Prostate gland (tissue), 2 donors: Measurements from ENCODE around the gene FDPS. TPM values are rescaled to one million over a fixed set of nuclear protein-coding genes. Genes with fewer than 3 reads are reported as not detected.

Source experiments
- DNase-seq: peaks from one replicate; pipeline ENCODE4 v3.0.0-alpha.2; 2019; ENCODE audit warnings: low spot score
- H3K27ac ChIP-seq, 2 donors: fragments of 200-600 bp; sonication (generic); 2 replicates each; pipeline ENCODE4 v1.5.1; 2017 to 2019
- H3K27me3 ChIP-seq: fragments of 200-600 bp; sonication (generic); replicated peaks from 2 replicates; pipeline ENCODE4 v1.5.1; 2019; ENCODE audit not compliant: insufficient read depth
- H3K36me3 ChIP-seq, 2 donors: fragments of 200-600 bp; sonication (generic); 1 replicate in 1 of 2; 2 replicates in 1 of 2; pipeline versions ENCODE4 v1.5.1 to v1.8.1; 2017 to 2019
- H3K4me1 ChIP-seq: fragments of 200-600 bp; sonication (generic); replicated peaks from 2 replicates; pipeline ENCODE4 v1.5.1; 2019
- H3K4me3 ChIP-seq, 2 donors: fragments of 200-600 bp; sonication (generic); 2 replicates each; pipeline ENCODE4 v1.5.1; 2017 to 2019
- H3K9me3 ChIP-seq: fragments of 200-600 bp; sonication (generic); 2 replicates; pipeline ENCODE4 v1.5.1; 2017
- POLR2A ChIP-seq: fragments of 450-650 bp; IDR thresholded peaks from one replicate; pipeline ENCODE4 v1.6.1; 2016; ENCODE audit warnings: antibody characterized with exemption, mild to moderate bottlenecking
- POLR2AphosphoS5 ChIP-seq: sonication (generic); formaldehyde crosslinking; IDR thresholded peaks from one replicate; pipeline ENCODE4 v1.6.1; 2017; ENCODE audit warnings: antibody characterized with exemption
- WGBS: methylation state at CpG from one replicate; pipeline ENCODE4 v1.1.5; 2018; 5-methylcytosine and 5-hydroxymethylcytosine counted together
- intact Hi-C: fragments of 100-400 bp; cut with DNase I; formaldehyde crosslinking; loops from one replicate; pipeline ENCODE4 v1.14.2; 2022
- microRNA counts, 2 donors: library from miRNA; unstranded; fragments of <30 nt; microRNA quantifications; one replicate each; lab custom pipeline; 2016 to 2017
- microRNA-seq: library from miRNA; unstranded; fragments of <30 nt; microRNA quantifications from one replicate; pipeline ENCODE4, GENCODE V29; 2016
- small RNA-seq, 2 donors: library from RNA; depleted of rRNA; stranded (forward); fragments of <200 nt; gene quantifications; one replicate each; pipeline ENCODE3, GENCODE V24; 2016
- total RNA-seq, 2 donors: library from RNA; depleted of rRNA; stranded (reverse); fragments of >200 nt; gene quantifications; one replicate each; pipeline ENCODE4 v1.1.0, GENCODE V29; 2016
- TF ChIP-seq, protein P1 (sequence below), 4 experiments: fragments of 200-600 bp in 2 of 4; fragments of 450-650 bp in 2 of 4; sonication (generic) in 2 of 4; IDR thresholded peaks; 1 replicate in 3 of 4; 2 replicates in 1 of 4; pipeline ENCODE4 v1.5.1; 2016 to 2019; ENCODE audit warnings: antibody characterized with exemption in 4 of 4, mild to moderate bottlenecking in 2 of 4, moderate library complexity in 2 of 4

The FDPS gene
- total RNA-seq, 2 donors from 2014 or later = 59.6 to 100 TPM

DNA sequence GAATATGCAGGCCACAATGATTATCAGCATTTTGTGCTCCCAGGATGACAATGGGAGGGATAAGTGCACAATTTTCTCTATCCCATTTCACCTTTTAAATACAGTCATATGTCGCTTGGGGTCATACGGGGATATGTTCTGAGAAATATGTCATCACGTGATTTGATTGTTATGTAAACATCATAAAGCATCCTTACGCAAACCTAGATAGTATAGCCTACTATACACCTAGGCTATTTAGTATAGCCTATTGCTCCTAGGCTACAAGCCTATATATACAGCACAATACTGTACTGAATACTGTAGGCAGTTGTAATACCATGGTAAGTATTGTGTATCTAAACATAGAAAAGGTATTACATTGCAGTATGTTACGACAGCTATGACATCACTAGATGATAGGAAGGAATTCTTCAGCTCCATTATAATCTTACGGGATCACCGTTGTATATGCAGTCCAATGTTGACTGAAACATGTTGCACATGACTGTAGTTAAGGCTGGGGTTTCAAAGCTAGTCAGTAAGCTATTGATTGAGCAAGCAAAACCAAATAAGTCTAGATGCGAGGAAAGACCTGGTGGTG is 30.9 kb downstream of the FDPS start:
- DNase-seq = no peak
- no peak overlapping the region for H3K27ac ChIP-seq

GRCh38 chr1:155342842-155343241 is 34.2 kb downstream of the FDPS start:
- Histone ChIP-seq H3K9me3 (no peaks in the 10 kb centered on the region), H3K27ac (no peak overlapping the region), H3K36me3 (peaks cover 16 to 23% of the 10 kb centered on the region in 2 donors), H3K27me3 (no peaks in the 10 kb centered on the region), H3K4me3 (no peak overlapping the region), H3K4me1 (no peaks in the 10 kb centered on the region)
- intact Hi-C loops = no loop called here
- TF ChIP-seq POLR2A = no peak
- TF ChIP-seq POLR2AphosphoS5 = no peak
- TF ChIP-seq, protein P1, sequence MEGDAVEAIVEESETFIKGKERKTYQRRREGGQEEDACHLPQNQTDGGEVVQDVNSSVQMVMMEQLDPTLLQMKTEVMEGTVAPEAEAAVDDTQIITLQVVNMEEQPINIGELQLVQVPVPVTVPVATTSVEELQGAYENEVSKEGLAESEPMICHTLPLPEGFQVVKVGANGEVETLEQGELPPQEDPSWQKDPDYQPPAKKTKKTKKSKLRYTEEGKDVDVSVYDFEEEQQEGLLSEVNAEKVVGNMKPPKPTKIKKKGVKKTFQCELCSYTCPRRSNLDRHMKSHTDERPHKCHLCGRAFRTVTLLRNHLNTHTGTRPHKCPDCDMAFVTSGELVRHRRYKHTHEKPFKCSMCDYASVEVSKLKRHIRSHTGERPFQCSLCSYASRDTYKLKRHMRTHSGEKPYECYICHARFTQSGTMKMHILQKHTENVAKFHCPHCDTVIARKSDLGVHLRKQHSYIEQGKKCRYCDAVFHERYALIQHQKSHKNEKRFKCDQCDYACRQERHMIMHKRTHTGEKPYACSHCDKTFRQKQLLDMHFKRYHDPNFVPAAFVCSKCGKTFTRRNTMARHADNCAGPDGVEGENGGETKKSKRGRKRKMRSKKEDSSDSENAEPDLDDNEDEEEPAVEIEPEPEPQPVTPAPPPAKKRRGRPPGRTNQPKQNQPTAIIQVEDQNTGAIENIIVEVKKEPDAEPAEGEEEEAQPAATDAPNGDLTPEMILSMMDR (IDR thresholded peaks at IDR 0.05) = no peak
- WGBS = 96% methylated on average over 3 of the region's 3 CpGs
- DNase-seq = no peak

More for the DNA sequence above, 30.9 kb downstream of the FDPS start:
- Histone ChIP-seq H3K4me3 (no peak overlapping the region), H3K9me3 (no peaks in the 10 kb centered on the region), H3K36me3 (peaks cover 8 to 16% of the 10 kb centered on the region in 2 donors), H3K4me1 (no peaks in the 10 kb centered on the region), H3K27me3 (no peaks in the 10 kb centered on the region)
- intact Hi-C loops = no loop called here
- TF ChIP-seq POLR2AphosphoS5 (no peak), POLR2A (no peak)
- TF ChIP-seq, protein P1 (IDR thresholded peaks at IDR 0.05) = no peak
- WGBS = 83% methylated on average over 8 of the region's 8 CpGs

GRCh38 chr1:155352631-155353030 is 44.0 kb downstream of the FDPS start:
- H3K27ac ChIP-seq = no peak overlapping the region
- H3K27me3 ChIP-seq = no peaks in the 10 kb centered on the region
- no peaks in the 10 kb centered on the region for H3K4me1 ChIP-seq
- TF ChIP-seq POLR2A (no peak), POLR2AphosphoS5 (no peak)
- TF ChIP-seq, protein P1 (IDR thresholded peaks at IDR 0.05) = no peak
- H3K4me3 ChIP-seq = no peak overlapping the region
- intact Hi-C loops = no loop called here
- no peaks in the 10 kb centered on the region for H3K9me3 ChIP-seq
- no peak for DNase-seq
- H3K36me3 ChIP-seq = peaks cover 3 to 4% of the 10 kb centered on the region in 2 donors
- WGBS = 67% methylated on average over 6 of the region's 6 CpGs

GRCh38 chr1:155360051-155360450 is 51.4 kb downstream of the FDPS start:
- H3K27me3 ChIP-seq = no peaks in the 10 kb centered on the region
- intact Hi-C loops = no loop called here
- H3K4me3 ChIP-seq = no peak overlapping the region
- no peak overlapping the region for H3K27ac ChIP-seq
- H3K9me3 ChIP-seq = no peaks in the 10 kb centered on the region
- 97% methylated on average over 1 of the region's 1 CpG for WGBS
- H3K36me3 ChIP-seq = peaks cover 3 to 10% of the 10 kb centered on the region in 2 donors
- no peaks in the 10 kb centered on the region for H3K4me1 ChIP-seq
- TF ChIP-seq, protein P1 (IDR thresholded peaks at IDR 0.05) = no peak
- TF ChIP-seq POLR2AphosphoS5 = no peak
- no peak for TF ChIP-seq POLR2A
- DNase-seq = no peak

MicroRNA genes within 50 kb of the gene (microRNA counts, 767-probe panel; counts per million panel counts)
- 0 to 431 counts per million in 2 donors for microRNA hsa-miR-555 (lab: Ali Mortazavi, UCI)

Small RNA genes lying within 50 kb of the gene (microRNA-seq; reads per million reads assigned to microRNA genes)
- gene MIR555 = not detected

Small RNA genes lying within 50 kb of the gene (small RNA-seq; reads per million reads assigned to genes)
- 0 to 0.10 reads per million in 2 donors for gene RNU6-106P

Other genes with a start within 250 kb of the FDPS start
- 10 to 100 TPM; 10.3 to 23.4 TPM for gene EFNA4, start 245.1 kb upstream of the FDPS start, total RNA-seq
- gene EFNA3, start 230.0 kb upstream of the FDPS start, total RNA-seq = 1 to 10 TPM; 5.9 to 8.4 TPM
- 100 to 1,000 TPM in 1 of 2 donors, 10 to 100 TPM in 1; 85.1 to 132 TPM for gene EFNA1, start 181.0 kb upstream of the FDPS start, total RNA-seq
- gene SLC50A1, start 173.0 kb upstream of the FDPS start, total RNA-seq = 10 to 100 TPM; 26.6 to 48.0 TPM
- 10 to 100 TPM; 93.6 to 97.0 TPM for gene DPM3, start 168.3 kb upstream of the FDPS start, total RNA-seq
- 100 to 1,000 TPM; 111 to 236 TPM for gene KRTCAP2, start 135.6 kb upstream of the FDPS start, total RNA-seq
- gene TRIM46, start 135.0 kb upstream of the FDPS start, total RNA-seq = 1 to 10 TPM in 1 of 2 donors, under 1 TPM in 1; 0.14 to 1.6 TPM
- 10 to 100 TPM; 13.1 to 38.5 TPM for gene THBS3, start 101.0 kb upstream of the FDPS start, total RNA-seq
- gene MTX1, start 100.2 kb upstream of the FDPS start, total RNA-seq = 10 to 100 TPM; 49.6 to 57.1 TPM
- 10 to 100 TPM; 19.6 to 24.3 TPM for gene ENTREP3, start 53.4 kb upstream of the FDPS start, total RNA-seq
- 10 to 100 TPM; 84.1 to 97.8 TPM for gene SCAMP3, start 46.5 kb upstream of the FDPS start, total RNA-seq
- 10 to 100 TPM; 28.1 to 56.5 TPM for gene CLK2, start 35.4 kb upstream of the FDPS start, total RNA-seq
- 1 to 10 TPM; 1.9 to 2.6 TPM for gene HCN3, start 31.4 kb upstream of the FDPS start, total RNA-seq
- gene PKLR, start 7.4 kb upstream of the FDPS start, total RNA-seq = not detected
- 10 to 100 TPM; 34.0 to 35.1 TPM for gene RUSC1, start 12.0 kb downstream of the FDPS start, total RNA-seq